HG02870 (cell line): ENCODE results near the gene GPT2.

Experiments
- ATAC-seq: cut with Tn5 transposase; IDR thresholded peaks from one replicate; pipeline ENCODE4 v1.9.1; 2021; ENCODE audit warnings: mild to moderate bottlenecking, moderate library complexity; ENCODE audit not compliant: unreplicated experiment

The GPT2 gene

GRCh38 chr16:46961373-46962353 lies 77.5 kb downstream of the GPT2 start:
- peak; percentile 88 for ATAC-seq

GRCh38 chr16:46962629-46963028 lies 78.5 kb downstream of the GPT2 start:
- no peak for ATAC-seq

GRCh38 chr16:46968063-46968435 lies 83.9 kb downstream of the GPT2 start:
- no peak for ATAC-seq

GRCh38 chr16:46970089-46970488 lies 85.9 kb downstream of the GPT2 start:
- ATAC-seq, result no peak

GRCh38 chr16:46971271-46971670 lies 87.1 kb downstream of the GPT2 start:
- ATAC-seq, result no peak

- ATAC-seq, result peak; percentile 37
Measured at GRCh38 chr16:46972429-46973206, 88.5 kb downstream of the GPT2 start.

- ATAC-seq, result peak; percentile 82
Measured at GRCh38 chr16:46973207-46973995, 89.2 kb downstream of the GPT2 start, which contains the start of gene DNAJA2. TSS of gene DNAJA2 (minus strand) at chr16:46973674. CDS start at chr16:46973572, 102 bp downstream.

GRCh38 chr16:46973996-46974324 lies 89.8 kb downstream of the GPT2 start:
- no peak for ATAC-seq

GRCh38 chr16:46974352-46974751 lies 90.2 kb downstream of the GPT2 start:
- ATAC-seq, result no peak

GRCh38 chr16:46975165-46975564 lies 91.0 kb downstream of the GPT2 start:
- ATAC-seq, result no peak

- no peak for ATAC-seq
Measured at GRCh38 chr16:46975908-46976470, 91.8 kb downstream of the GPT2 start.

- ATAC-seq, result no peak
Measured at GRCh38 chr16:46976550-46976949, 92.4 kb downstream of the GPT2 start.
